ENCODE data around the gene RTF2. TPM values are rescaled to one million over a fixed set of nuclear protein-coding genes. Genes with fewer than 3 reads are reported as not detected.
A peak's percentile ranks its signal among the peaks of the same experiment; 100 is the strongest.

The RTF2 gene
- total and polyA plus RNA-seq, 2 of the 13 experiments (the other 11 are each of a cell fraction or from before 2014, with no cell fraction given), result 81.8 to 142 TPM

GRCh38 chr20:56468316-56469076 is at the start of gene RTF2 (continued):
- TF ChIP-seq CREB3 (CRISPR knock-in tag; IDR thresholded peaks at IDR 0.05) (peak; percentile 81; the same call in 1 of the 2 replicates), ATAD3A (CRISPR knock-in tag; IDR thresholded peaks at IDR 0.05) (peak; percentile 80; the same call in 1 of the 2 replicates), MYNN (CRISPR knock-in tag; IDR thresholded peaks at IDR 0.05; ENCODE audit: low read depth) (peak; percentile 96), ZNF839 (CRISPR knock-in tag; IDR thresholded peaks at IDR 0.05; ENCODE audit: borderline replicate concordance) (peak; percentile 78; the same call in 1 of the 2 replicates), ZNF562 (CRISPR knock-in tag; IDR thresholded peaks at IDR 0.05; ENCODE audit: borderline replicate concordance) (no peak), E2F2 (CRISPR knock-in tag; IDR thresholded peaks at IDR 0.05; ENCODE audit: borderline replicate concordance) (peak; percentile 72), SOX5 (CRISPR knock-in tag; IDR thresholded peaks at IDR 0.05; ENCODE audit: borderline replicate concordance) (peak; percentile 81), ERF (CRISPR knock-in tag; IDR thresholded peaks at IDR 0.05) (peak; percentile 96), ZNF609 (CRISPR knock-in tag; IDR thresholded peaks at IDR 0.05; ENCODE audit: borderline replicate concordance) (0 out of 2 replicates have a peak, but pooled peaks have one; percentile 47), ATF2 (CRISPR knock-in tag; IDR thresholded peaks at IDR 0.05) (peak; percentile 83), PBX3 (CRISPR knock-in tag; IDR thresholded peaks at IDR 0.05; ENCODE audit: borderline replicate concordance) (no peak), JUN (CRISPR knock-in tag; IDR thresholded peaks at IDR 0.05) (peak; percentile 45; the same call in 1 of the 2 replicates), RARA (CRISPR knock-in tag; IDR thresholded peaks at IDR 0.05) (peak; percentile 40; the same call in 1 of the 2 replicates), CEBPB (IDR thresholded peaks at IDR 0.05; ENCODE audit: borderline replicate concordance, low read depth, low read length) (no peak; the same call in 1 of the 2 replicates), ZNF552 (CRISPR knock-in tag; IDR thresholded peaks at IDR 0.05; ENCODE audit: borderline replicate concordance) (peak; percentile 76; the same call in 1 of the 2 replicates), ZC3H13 (CRISPR knock-in tag; IDR thresholded peaks at IDR 0.05) (peak; percentile 94), ZC3H4 (CRISPR knock-in tag; IDR thresholded peaks at IDR 0.05; ENCODE audit: borderline replicate concordance) (no peak; the same call in 1 of the 2 replicates), ZNF747 (CRISPR knock-in tag; IDR thresholded peaks at IDR 0.05; ENCODE audit: borderline replicate concordance) (peak; percentile 97), HNRNPL (IDR thresholded peaks at IDR 0.05; ENCODE audit: low read depth, low read length) (no peak)
